Activated naive CD8-positive, alpha-beta T cell treated with anti-CD3 and anti-CD28 coated beads for 36 hours (primary cell): ENCODE results near the gene ZNF334. TPM values are rescaled to one million over a fixed set of nuclear protein-coding genes. Genes with fewer than 3 reads are reported as not detected.

ENCODE experiments used
- DNase-seq: peaks from one replicate; pipeline ENCODE4 v3.0.0; 2021
- H3K27ac Mint-ChIP-seq: one replicate; pipeline ENCODE4 v1.8.0; 2022; ENCODE audit warnings: mild to moderate bottlenecking, moderate library complexity, mixed read lengths
- H3K27me3 Mint-ChIP-seq: one replicate; pipeline ENCODE4 v1.8.0; 2022; ENCODE audit warnings: mild to moderate bottlenecking, mixed read lengths
- H3K36me3 Mint-ChIP-seq: one replicate; pipeline ENCODE4 v1.8.0; 2021; ENCODE audit warnings: mild to moderate bottlenecking, mixed read lengths
- H3K4me1 Mint-ChIP-seq: one replicate; pipeline ENCODE4 v1.8.0; 2021; ENCODE audit warnings: mixed read lengths
- H3K4me3 Mint-ChIP-seq: one replicate; pipeline ENCODE4 v1.8.0; 2022; ENCODE audit warnings: mild to moderate bottlenecking, moderate library complexity, mixed read lengths
- H3K9me3 Mint-ChIP-seq: one replicate; pipeline ENCODE4 v1.8.0; 2022; ENCODE audit warnings: mixed read lengths
- total RNA-seq, 2 experiments: library from RNA; stranded (reverse); gene quantifications; one replicate each; pipeline ENCODE4 v1.2.3, GENCODE V29; 2021

ZNF334 gene
- total RNA-seq, 2 experiments from 2014 or later: 5.1 to 5.8 TPM

GRCh38 chr20:46523108-46523507 is 9.7 kb upstream of the ZNF334 start:
- H3K4me1 Mint-ChIP-seq: no peaks in the 10 kb centered on the region
- H3K27me3 Mint-ChIP-seq: peaks cover 25% of the 10 kb centered on the region
- DNase-seq: no peak
- no peaks in the 10 kb centered on the region for H3K9me3 Mint-ChIP-seq
- no peak overlapping the region for H3K4me3 Mint-ChIP-seq
- no peaks in the 10 kb centered on the region for H3K36me3 Mint-ChIP-seq
- no peak overlapping the region for H3K27ac Mint-ChIP-seq

GRCh38 chr20:46520976-46521579 is 7.7 kb upstream of the ZNF334 start:
- no peaks in the 10 kb centered on the region for H3K36me3 Mint-ChIP-seq
- no peak overlapping the region for H3K27ac Mint-ChIP-seq
- no peaks in the 10 kb centered on the region for H3K9me3 Mint-ChIP-seq
- H3K4me3 Mint-ChIP-seq: no peak overlapping the region
- H3K27me3 Mint-ChIP-seq: peaks cover 13% of the 10 kb centered on the region
- H3K4me1 Mint-ChIP-seq: no peaks in the 10 kb centered on the region
- DNase-seq: peak; percentile 45

GRCh38 chr20:46520540-46520939 is 7.2 kb upstream of the ZNF334 start:
- H3K27me3 Mint-ChIP-seq: peaks cover 16% of the 10 kb centered on the region
- H3K36me3 Mint-ChIP-seq: no peaks in the 10 kb centered on the region
- H3K9me3 Mint-ChIP-seq: no peaks in the 10 kb centered on the region
- no peak for DNase-seq
- H3K27ac Mint-ChIP-seq: no peak overlapping the region
- no peaks in the 10 kb centered on the region for H3K4me1 Mint-ChIP-seq
- H3K4me3 Mint-ChIP-seq: no peak overlapping the region

- Mint-ChIP-seq H3K9me3 (no peaks in the 10 kb centered on the region), H3K27ac (no peak overlapping the region), H3K27me3 (peaks cover 22% of the 10 kb centered on the region), H3K4me3 (no peak overlapping the region), H3K36me3 (no peaks in the 10 kb centered on the region), H3K4me1 (no peaks in the 10 kb centered on the region)
- DNase-seq: no peak
Observed at GRCh38 chr20:46519471-46520068, 6.2 kb upstream of the ZNF334 start.

GRCh38 chr20:46509523-46509922 is 3.8 kb downstream of the ZNF334 start:
- DNase-seq: no peak
- H3K27me3 Mint-ChIP-seq: peaks cover 49% of the 10 kb centered on the region
- peaks cover 10% of the 10 kb centered on the region for H3K9me3 Mint-ChIP-seq

GRCh38 chr20:46507760-46508407 is 5.5 kb downstream of the ZNF334 start:
- Mint-ChIP-seq H3K27ac (no peak overlapping the region), H3K4me3 (no peak overlapping the region), H3K36me3 (peaks cover 58% of the 10 kb centered on the region), H3K4me1 (peaks cover 29% of the 10 kb centered on the region), H3K9me3 (peaks cover 24% of the 10 kb centered on the region), H3K27me3 (peaks cover 48% of the 10 kb centered on the region)
- DNase-seq: no peak

More at GRCh38 chr20:46509523-46509922, 3.8 kb downstream of the ZNF334 start:
- peaks cover 35% of the 10 kb centered on the region for H3K4me1 Mint-ChIP-seq
- no peak overlapping the region for H3K4me3 Mint-ChIP-seq
- peaks cover 43% of the 10 kb centered on the region for H3K36me3 Mint-ChIP-seq
- no peak overlapping the region for H3K27ac Mint-ChIP-seq

- Mint-ChIP-seq H3K27me3 (peaks cover 33% of the 10 kb centered on the region), H3K9me3 (peaks cover 39% of the 10 kb centered on the region), H3K36me3 (peaks cover 60% of the 10 kb centered on the region), H3K27ac (no peak overlapping the region), H3K4me1 (peaks cover 17% of the 10 kb centered on the region), H3K4me3 (no peak overlapping the region)
- DNase-seq: no peak
Observed at GRCh38 chr20:46505506-46505905, 7.9 kb downstream of the ZNF334 start.

- Mint-ChIP-seq H3K4me3 (no peak overlapping the region), H3K27me3 (peaks cover 9% of the 10 kb centered on the region), H3K9me3 (peaks cover 38% of the 10 kb centered on the region), H3K36me3 (peaks cover 46% of the 10 kb centered on the region), H3K27ac (no peak overlapping the region), H3K4me1 (no peaks in the 10 kb centered on the region)
- no peak for DNase-seq
Observed at GRCh38 chr20:46501961-46502360, 11.4 kb downstream of the ZNF334 start.

GRCh38 chr20:46501337-46501942 is 11.9 kb downstream of the ZNF334 start:
- Mint-ChIP-seq H3K27me3 (peaks cover 4% of the 10 kb centered on the region), H3K36me3 (peaks cover 48% of the 10 kb centered on the region)

GRCh38 chr20:46494077-46494476 is 19.3 kb downstream of the ZNF334 start:
- peaks cover 30% of the 10 kb centered on the region for H3K27me3 Mint-ChIP-seq

More at GRCh38 chr20:46501337-46501942, 11.9 kb downstream of the ZNF334 start:
- no peak for DNase-seq
- peaks cover 38% of the 10 kb centered on the region for H3K9me3 Mint-ChIP-seq
- no peak overlapping the region for H3K27ac Mint-ChIP-seq
- no peaks in the 10 kb centered on the region for H3K4me1 Mint-ChIP-seq
- H3K4me3 Mint-ChIP-seq: no peak overlapping the region

GRCh38 chr20:46491354-46491753 is 22.0 kb downstream of the ZNF334 start:
- DNase-seq: no peak
- no peaks in the 10 kb centered on the region for H3K4me1 Mint-ChIP-seq
- H3K4me3 Mint-ChIP-seq: no peak overlapping the region
- peaks cover 54% of the 10 kb centered on the region for H3K27me3 Mint-ChIP-seq
- no peak overlapping the region for H3K27ac Mint-ChIP-seq
- no peaks in the 10 kb centered on the region for H3K36me3 Mint-ChIP-seq
- H3K9me3 Mint-ChIP-seq: no peaks in the 10 kb centered on the region

More at GRCh38 chr20:46494077-46494476, 19.3 kb downstream of the ZNF334 start:
- DNase-seq: no peak
- H3K36me3 Mint-ChIP-seq: peaks cover 2% of the 10 kb centered on the region
- no peak overlapping the region for H3K4me3 Mint-ChIP-seq
- H3K27ac Mint-ChIP-seq: no peak overlapping the region
- peaks cover 2% of the 10 kb centered on the region for H3K9me3 Mint-ChIP-seq
- H3K4me1 Mint-ChIP-seq: no peaks in the 10 kb centered on the region

- DNase-seq: no peak
- Mint-ChIP-seq H3K9me3 (no peaks in the 10 kb centered on the region), H3K4me3 (no peak overlapping the region), H3K27ac (no peak overlapping the region), H3K27me3 (peaks cover 73% of the 10 kb centered on the region), H3K36me3 (no peaks in the 10 kb centered on the region), H3K4me1 (no peaks in the 10 kb centered on the region)
Observed at GRCh38 chr20:46488451-46488850, 24.9 kb downstream of the ZNF334 start.

- no peak for DNase-seq
- no peaks in the 10 kb centered on the region for H3K36me3 Mint-ChIP-seq
- no peaks in the 10 kb centered on the region for H3K4me1 Mint-ChIP-seq
- H3K27me3 Mint-ChIP-seq: peaks cover 68% of the 10 kb centered on the region
- H3K27ac Mint-ChIP-seq: no peak overlapping the region
- no peak overlapping the region for H3K4me3 Mint-ChIP-seq
- H3K9me3 Mint-ChIP-seq: no peaks in the 10 kb centered on the region
Observed at GRCh38 chr20:46487628-46488027, 25.7 kb downstream of the ZNF334 start.

GRCh38 chr20:46485431-46485830 is 27.9 kb downstream of the ZNF334 start:
- Mint-ChIP-seq H3K4me1 (no peaks in the 10 kb centered on the region), H3K4me3 (no peak overlapping the region), H3K36me3 (no peaks in the 10 kb centered on the region), H3K27ac (no peak overlapping the region), H3K27me3 (peaks cover 56% of the 10 kb centered on the region), H3K9me3 (no peaks in the 10 kb centered on the region)
- no peak for DNase-seq

GRCh38 chr20:46484954-46485353 is 28.4 kb downstream of the ZNF334 start:
- no peaks in the 10 kb centered on the region for H3K36me3 Mint-ChIP-seq
- H3K4me1 Mint-ChIP-seq: no peaks in the 10 kb centered on the region
- H3K9me3 Mint-ChIP-seq: no peaks in the 10 kb centered on the region
- DNase-seq: no peak
- H3K4me3 Mint-ChIP-seq: no peak overlapping the region
- peaks cover 56% of the 10 kb centered on the region for H3K27me3 Mint-ChIP-seq
- H3K27ac Mint-ChIP-seq: no peak overlapping the region
